OCI-LY7 (cell line): Measurements from ENCODE around the gene PRELP. TPM values are rescaled to one million over a fixed set of nuclear protein-coding genes. Genes with fewer than 3 reads are reported as not detected.

ENCODE experiments used
- BruUV-seq: library from RNA; stranded (reverse); fragments of 400-500 nt; replicated peaks from 2 replicates; lab custom pipeline; 2021; lab: Mats Ljungman, UMichigan
- CTCF ChIA-PET: fragments of 300-600 bp; sonication (Branson Sonifier 250); formaldehyde crosslinking; loops from one replicate; lab custom pipeline; 2022; ENCODE audit warnings: antibody characterized with exemption; ENCODE audit not compliant: unreplicated experiment; lab: Charles Lee
- POLR2A ChIA-PET: fragments of 300-600 bp; sonication (Branson Sonifier 250); formaldehyde crosslinking; loops from one replicate; lab custom pipeline; 2022; ENCODE audit warnings: antibody characterized with exemption; lab: Charles Lee
- DNase-seq: peaks from one replicate; pipeline ENCODE4 v3.0.0-alpha.2; 2015; ENCODE audit warnings: low spot score
- H2AFZ ChIP-seq: fragments of 200-600 bp; sonication (generic), shearing (Covaris generic); 2 replicates; pipeline ENCODE4 v1.6.1; 2014; ENCODE audit warnings: mild to moderate bottlenecking, antibody characterized with exemption, low read length, moderate library complexity
- H3K27ac ChIP-seq: fragments of 200-600 bp; sonication (generic); 2 replicates; pipeline ENCODE4 v1.5.1; 2014; ENCODE audit warnings: mixed run types, low read depth, mild to moderate bottlenecking, moderate library complexity, low read length, inconsistent platforms; ENCODE audit not compliant: poor library complexity, severe bottlenecking
- H3K36me3 ChIP-seq: fragments of 200-600 bp; sonication (generic); 2 replicates; pipeline ENCODE4 v1.6.1; 2014; ENCODE audit warnings: mild to moderate bottlenecking, antibody characterized with exemption, low read length, moderate library complexity, mixed read lengths; ENCODE audit not compliant: insufficient read depth
- H3K4me1 ChIP-seq: fragments of 200-600 bp; sonication (generic); 2 replicates; pipeline ENCODE4 v1.5.1; 2014; ENCODE audit warnings: mild to moderate bottlenecking, low read length; ENCODE audit not compliant: insufficient read depth, poor library complexity, severe bottlenecking
- H3K4me2 ChIP-seq: fragments of 200-600 bp; sonication (generic); 2 replicates; pipeline ENCODE4 v1.6.1; 2014; ENCODE audit warnings: mild to moderate bottlenecking, low read length
- H3K4me3 ChIP-seq: fragments of 200-600 bp; sonication (generic); 2 replicates; pipeline ENCODE4 v1.5.1; 2014; ENCODE audit warnings: mild to moderate bottlenecking, low read depth, low read length; ENCODE audit not compliant: poor library complexity, severe bottlenecking
- H3K79me2 ChIP-seq: fragments of 200-600 bp; sonication (generic); 2 replicates; pipeline ENCODE4 v1.6.1; 2016; ENCODE audit warnings: low read depth, mild to moderate bottlenecking, low read length, moderate library complexity, mixed read lengths; ENCODE audit not compliant: insufficient read depth
- H3K9me2 ChIP-seq: fragments of 200-600 bp; sonication (generic); 2 replicates; pipeline ENCODE4 v1.6.1; 2016; ENCODE audit warnings: mild to moderate bottlenecking, low read length, mixed read lengths; ENCODE audit not compliant: insufficient read depth
- H3K9me3 ChIP-seq: fragments of 200-600 bp; sonication (generic); 2 replicates; pipeline ENCODE4 v1.6.1; 2014; ENCODE audit warnings: mild to moderate bottlenecking, mixed run types, low read length, mixed read lengths
- H4K20me1 ChIP-seq: fragments of 200-600 bp; sonication (generic); 2 replicates; pipeline ENCODE4 v1.6.1; 2014; ENCODE audit warnings: mild to moderate bottlenecking, antibody characterized with exemption, low read length, moderate library complexity, mixed read lengths; ENCODE audit not compliant: insufficient read depth
- EZH2phosphoT487 ChIP-seq: fragments of 200-600 bp; sonication (generic); IDR thresholded peaks from 2 replicates; pipeline ENCODE4 v1.6.1; 2018; ENCODE audit warnings: low read depth, borderline replicate concordance, mild to moderate bottlenecking, mixed run types, antibody characterized with exemption, low read length, moderate library complexity, mixed read lengths
- intact Hi-C: fragments of 100-400 bp; cut with micrococcal nuclease; formaldehyde crosslinking; loops from one replicate; pipeline ENCODE4 v1.10.0; 2022; ENCODE audit not compliant: unreplicated experiment
- total RNA-seq, 2 experiments: library from RNA; depleted of rRNA in 1 of 2; stranded (reverse); fragments of >200 nt in 1 of 2; shearing (Covaris generic) in 1 of 2; gene quantifications; 2 replicates each; pipeline ENCODE4 v1.2.3, GENCODE V29; 2014 to 2022
- TF ChIP-seq, protein P1 (sequence below): fragments of 200-600 bp; sonication (generic); conservative IDR thresholded peaks from 2 replicates; pipeline ENCODE4 v1.5.1; 2014; ENCODE audit warnings: mild to moderate bottlenecking, antibody characterized with exemption, low read length, moderate library complexity, mixed read lengths

PRELP gene
- total RNA-seq, 2 experiments from 2014 or later: not detected

DNA sequence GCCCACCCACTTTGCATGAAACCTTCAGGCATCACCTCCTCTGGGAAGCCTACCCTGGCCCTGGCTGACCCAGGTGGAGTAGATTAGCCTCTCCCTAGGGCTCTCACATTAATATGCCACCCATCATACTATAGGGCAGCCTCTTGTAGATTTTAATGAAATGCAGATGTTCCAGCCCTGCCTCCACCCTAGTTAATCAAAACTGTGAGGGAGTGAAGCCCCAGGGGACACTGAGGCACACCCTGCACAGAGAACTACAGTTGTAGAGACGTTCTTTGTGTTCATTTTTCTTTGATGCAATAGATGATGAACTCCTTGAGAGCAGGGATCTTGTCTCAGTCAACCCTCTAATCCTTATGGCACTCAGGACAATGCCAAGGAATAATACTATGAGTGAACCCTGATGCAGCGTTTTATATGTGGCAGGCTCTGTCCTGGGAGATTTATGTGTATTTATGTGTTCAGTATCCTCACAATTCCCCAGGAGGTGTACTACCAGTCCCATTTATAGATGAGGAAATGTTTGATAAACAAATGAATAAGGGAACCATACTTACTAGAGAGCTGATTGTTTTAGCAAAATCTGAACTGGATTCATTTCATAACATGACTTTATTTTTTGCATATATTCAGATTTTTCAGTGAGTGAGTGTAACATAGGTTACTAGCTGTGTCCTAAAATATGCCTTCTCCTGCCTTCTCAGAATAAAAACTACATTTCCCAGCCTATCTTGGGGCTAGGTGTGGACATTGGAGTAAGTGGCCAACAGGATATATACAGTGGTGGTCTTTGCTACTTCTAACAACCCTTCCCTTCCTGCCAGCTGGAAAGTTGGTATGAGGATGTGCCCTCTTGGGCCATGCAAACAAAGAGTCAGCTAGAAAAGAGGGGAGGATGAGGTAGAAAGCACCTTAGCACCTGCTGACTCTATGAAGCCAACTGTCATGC, 23.5 kb upstream of the PRELP start:
- Histone ChIP-seq H3K27ac (peak overlapping the region; percentile 61), H4K20me1 (no peaks in the 10 kb centered on the region), H3K4me1 (peaks cover 86% of the 10 kb centered on the region), H3K9me2 (no peaks in the 10 kb centered on the region), H2AFZ (peak overlapping the region; percentile 88; the same call in 1 of the 2 replicates), H3K36me3 (no peaks in the 10 kb centered on the region), H3K4me2 (peak overlapping the region; percentile 57), H3K4me3 (peak overlapping the region; percentile 31), H3K79me2 (no peaks in the 10 kb centered on the region), H3K9me3 (no peaks in the 10 kb centered on the region)
- ChIA-PET CTCF (interaction anchor here (0.5 to 1.3 kb wide), 2 partner anchors 10 to 183 kb away, joined by 3 read pairs; no protein-coding TSS in a partner anchor), POLR2A (interaction anchor here (0.5 to 1.8 kb wide), 6 partner anchors 9 to 175 kb away, joined by 3 to 6 read pairs (median 4); no protein-coding TSS in a partner anchor)
- intact Hi-C loops: no loop called here
- TF ChIP-seq, protein P1, sequence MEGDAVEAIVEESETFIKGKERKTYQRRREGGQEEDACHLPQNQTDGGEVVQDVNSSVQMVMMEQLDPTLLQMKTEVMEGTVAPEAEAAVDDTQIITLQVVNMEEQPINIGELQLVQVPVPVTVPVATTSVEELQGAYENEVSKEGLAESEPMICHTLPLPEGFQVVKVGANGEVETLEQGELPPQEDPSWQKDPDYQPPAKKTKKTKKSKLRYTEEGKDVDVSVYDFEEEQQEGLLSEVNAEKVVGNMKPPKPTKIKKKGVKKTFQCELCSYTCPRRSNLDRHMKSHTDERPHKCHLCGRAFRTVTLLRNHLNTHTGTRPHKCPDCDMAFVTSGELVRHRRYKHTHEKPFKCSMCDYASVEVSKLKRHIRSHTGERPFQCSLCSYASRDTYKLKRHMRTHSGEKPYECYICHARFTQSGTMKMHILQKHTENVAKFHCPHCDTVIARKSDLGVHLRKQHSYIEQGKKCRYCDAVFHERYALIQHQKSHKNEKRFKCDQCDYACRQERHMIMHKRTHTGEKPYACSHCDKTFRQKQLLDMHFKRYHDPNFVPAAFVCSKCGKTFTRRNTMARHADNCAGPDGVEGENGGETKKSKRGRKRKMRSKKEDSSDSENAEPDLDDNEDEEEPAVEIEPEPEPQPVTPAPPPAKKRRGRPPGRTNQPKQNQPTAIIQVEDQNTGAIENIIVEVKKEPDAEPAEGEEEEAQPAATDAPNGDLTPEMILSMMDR: no peak
- TF ChIP-seq EZH2phosphoT487: no peak
- peak; percentile 49 for DNase-seq
- BruUV-seq: no TSS peak

DNA sequence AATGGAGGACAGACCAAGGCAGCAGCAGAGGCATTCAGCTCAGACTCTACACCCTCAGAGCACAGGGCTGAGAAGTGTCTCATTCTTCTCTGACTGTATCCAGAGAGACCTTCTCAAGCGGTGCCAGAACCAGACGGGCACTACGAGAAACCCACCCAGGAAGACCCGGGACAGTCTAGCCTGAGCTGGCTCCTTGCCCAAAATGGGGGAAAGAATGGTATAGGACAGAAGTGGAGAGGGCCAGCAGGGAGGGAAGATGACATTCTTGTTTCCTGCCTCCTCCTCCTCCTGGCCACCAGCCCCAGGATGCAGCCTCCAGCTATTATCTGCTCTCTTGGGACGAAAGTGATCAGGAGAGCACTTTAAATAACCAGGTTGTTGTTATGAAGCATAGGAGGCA, 22.6 kb upstream of the PRELP start:
- DNase-seq: no peak
- TF ChIP-seq, protein P1: no peak
- TF ChIP-seq EZH2phosphoT487: no peak
- Histone ChIP-seq H3K9me2 (no peaks in the 10 kb centered on the region), H3K27ac (peak overlapping the region; percentile 61), H4K20me1 (no peaks in the 10 kb centered on the region), H2AFZ (peak overlapping the region; percentile 88), H3K79me2 (no peaks in the 10 kb centered on the region), H3K4me1 (peaks cover 93% of the 10 kb centered on the region), H3K4me3 (peak overlapping the region; percentile 31), H3K4me2 (peak overlapping the region; percentile 57), H3K9me3 (no peaks in the 10 kb centered on the region), H3K36me3 (no peaks in the 10 kb centered on the region)
- intact Hi-C loops: no loop called here
- ChIA-PET POLR2A (interaction anchor here (0.7 to 2.0 kb wide), 4 partner anchors 13 to 114 kb away, joined by 3 to 7 read pairs (median 4); no protein-coding TSS in a partner anchor), CTCF (interaction anchor here (0.5 to 1.3 kb wide), 2 partner anchors 11 to 184 kb away, joined by 3 read pairs; no protein-coding TSS in a partner anchor)
- no TSS peak for BruUV-seq
